HG03558 (cell line): ENCODE data around the gene MMEL1.
"Not testable (repeated sequence)": the region's sequence is repeated elsewhere in the genome, so short reads cannot be mapped to it uniquely, and the experiment has no call there.

Source experiments
- ATAC-seq: cut with Tn5 transposase; IDR thresholded peaks from one replicate; pipeline ENCODE4 v1.9.1; 2021; ENCODE audit warnings: moderate number of reproducible peaks; ENCODE audit not compliant: unreplicated experiment; ENCODE audit errors: extremely low read depth

The MMEL1 gene

GRCh38 chr1:2582391-2582790 is 50.4 kb downstream of the MMEL1 start:
- ATAC-seq: no peak

- no peak for ATAC-seq
Observed at GRCh38 chr1:2580691-2581090, 52.1 kb downstream of the MMEL1 start.

- no peak for ATAC-seq
Observed at GRCh38 chr1:2578758-2579118, 54.1 kb downstream of the MMEL1 start.

GRCh38 chr1:2577565-2578075 is 55.2 kb downstream of the MMEL1 start:
- ATAC-seq: not testable (repeated sequence)

- ATAC-seq: no peak
Observed at GRCh38 chr1:2575801-2576663, 56.8 kb downstream of the MMEL1 start.

- no peak for ATAC-seq
Observed at GRCh38 chr1:2574350-2574749, 58.5 kb downstream of the MMEL1 start.

- no peak for ATAC-seq
Observed at GRCh38 chr1:2573250-2573920, 59.4 kb downstream of the MMEL1 start.

- ATAC-seq: no peak
Observed at GRCh38 chr1:2571348-2571747, 61.5 kb downstream of the MMEL1 start.

- no peak for ATAC-seq
Observed at GRCh38 chr1:2570332-2570731, 62.5 kb downstream of the MMEL1 start.

- ATAC-seq: not testable (repeated sequence)
Observed at GRCh38 chr1:2569703-2570102, 63.1 kb downstream of the MMEL1 start.

GRCh38 chr1:2569060-2569459 is 63.8 kb downstream of the MMEL1 start:
- no peak for ATAC-seq

GRCh38 chr1:2568187-2568816 is 64.5 kb downstream of the MMEL1 start:
- not testable (repeated sequence) for ATAC-seq

- no peak for ATAC-seq
Observed at GRCh38 chr1:2567083-2567679, 65.6 kb downstream of the MMEL1 start.

- no peak for ATAC-seq
Observed at GRCh38 chr1:2566101-2567045, 66.4 kb downstream of the MMEL1 start.

- no peak for ATAC-seq
Observed at GRCh38 chr1:2564815-2565374, 67.9 kb downstream of the MMEL1 start.

- ATAC-seq: no peak
Observed at GRCh38 chr1:2564006-2564814, 68.6 kb downstream of the MMEL1 start.

GRCh38 chr1:2563205-2563604 is 69.6 kb downstream of the MMEL1 start:
- ATAC-seq: no peak
